HG03378 (cell line): ENCODE data around the gene MRPL33.
"Not testable (repeated sequence)": the region's sequence is repeated elsewhere in the genome, so short reads cannot be mapped to it uniquely, and the experiment has no call there.

ENCODE experiments used
- ATAC-seq: cut with Tn5 transposase; IDR thresholded peaks from one replicate; pipeline ENCODE4 v1.9.1; 2021; ENCODE audit warnings: mild to moderate bottlenecking, moderate library complexity; ENCODE audit not compliant: unreplicated experiment

MRPL33 gene

GRCh38 chr2:27741673-27742072, 29.8 kb upstream of the MRPL33 start:
- no peak for ATAC-seq

- no peak for ATAC-seq
Observed at GRCh38 chr2:27742571-27742970, 28.9 kb upstream of the MRPL33 start.

GRCh38 chr2:27745494-27745893, 26.0 kb upstream of the MRPL33 start:
- not testable (repeated sequence) for ATAC-seq

- ATAC-seq: no peak
Observed at GRCh38 chr2:27746325-27746724, 25.2 kb upstream of the MRPL33 start.

- no peak for ATAC-seq
Observed at GRCh38 chr2:27747827-27748352, 23.6 kb upstream of the MRPL33 start.

GRCh38 chr2:27748803-27749554, 22.5 kb upstream of the MRPL33 start:
- ATAC-seq: not testable (repeated sequence)

- no peak for ATAC-seq
Observed at GRCh38 chr2:27751377-27751776, 20.1 kb upstream of the MRPL33 start.

GRCh38 chr2:27752551-27753237, 18.8 kb upstream of the MRPL33 start:
- no peak for ATAC-seq

- no peak for ATAC-seq
Observed at GRCh38 chr2:27754138-27754588, 17.4 kb upstream of the MRPL33 start.

GRCh38 chr2:27754831-27755230, 16.7 kb upstream of the MRPL33 start:
- no peak for ATAC-seq

- ATAC-seq: no peak
Observed at GRCh38 chr2:27756091-27756490, 15.4 kb upstream of the MRPL33 start.

GRCh38 chr2:27756544-27757498, 14.7 kb upstream of the MRPL33 start:
- ATAC-seq: no peak

- ATAC-seq: no peak
Observed at GRCh38 chr2:27762951-27763906, 8.3 kb upstream of the MRPL33 start.

- ATAC-seq: no peak
Observed at GRCh38 chr2:27763907-27764267, 7.6 kb upstream of the MRPL33 start.

- not testable (repeated sequence) for ATAC-seq
Observed at GRCh38 chr2:27764526-27764925, 7.0 kb upstream of the MRPL33 start.

- no peak for ATAC-seq
Observed at GRCh38 chr2:27765621-27766286, 5.8 kb upstream of the MRPL33 start.

- ATAC-seq: no peak
Observed at GRCh38 chr2:27766287-27766661, 5.2 kb upstream of the MRPL33 start.

GRCh38 chr2:27771202-27771547, 344 bp upstream of the MRPL33 start:
- peak; percentile 11 for ATAC-seq

- ATAC-seq: no peak
Observed at GRCh38 chr2:27772804-27773203, 1.3 kb downstream of the MRPL33 start.

GRCh38 chr2:27773959-27774358, 2.4 kb downstream of the MRPL33 start:
- no peak for ATAC-seq
